PC-3 (cell line): Measurements from ENCODE around the gene PTH1R. TPM values are rescaled to one million over a fixed set of nuclear protein-coding genes. Genes with fewer than 3 reads are reported as not detected.

Source experiments
- ATAC-seq: fragments of 200-7000 bp; cut with Tn5 transposase; 2 replicates; pipeline ENCODE4 v1.9.1; 2020; ENCODE audit warnings: mild to moderate bottlenecking, moderate library complexity
- BruUV-seq: library from RNA; stranded (reverse); fragments of 400-500 nt; replicated peaks from 2 replicates; lab custom pipeline; 2021; lab: Mats Ljungman, UMichigan
- CTCF ChIA-PET: fragments of 300-600 bp; sonication (Branson Sonifier 250); formaldehyde crosslinking; loops from one replicate; lab custom pipeline; 2022; ENCODE audit warnings: antibody characterized with exemption; lab: Charles Lee
- POLR2A ChIA-PET: fragments of 300-600 bp; sonication (Branson Sonifier 250); formaldehyde crosslinking; loops from one replicate; lab custom pipeline; 2022; ENCODE audit warnings: antibody characterized with exemption; ENCODE audit not compliant: unreplicated experiment; lab: Charles Lee
- DNase-seq: peaks from one replicate; pipeline ENCODE4 v3.0.0-alpha.2; 2015
- H2AFZ ChIP-seq: fragments of 300-600 bp; sonication (generic); 2 replicates; pipeline ENCODE4 v1.6.0; 2016; ENCODE audit warnings: antibody characterized with exemption, low read length
- H3F3A ChIP-seq: fragments of 300-600 bp; sonication (generic); one replicate; pipeline ENCODE4 v1.6.0; 2017; ENCODE audit warnings: antibody characterized with exemption, low read length, control low read depth, mild to moderate bottlenecking; ENCODE audit not compliant: unreplicated experiment
- H3K27ac ChIP-seq: fragments of 300-600 bp; sonication (generic); 2 replicates; pipeline ENCODE4 v1.5.1; 2016; ENCODE audit warnings: mild to moderate bottlenecking, low read length
- H3K27me3 ChIP-seq: fragments of 300-600 bp; sonication (generic); 2 replicates; pipeline ENCODE4 v1.6.1; 2016; ENCODE audit warnings: low read length, mixed read lengths
- H3K36me3 ChIP-seq: fragments of 300-600 bp; sonication (generic); 2 replicates; pipeline ENCODE4 v1.6.1; 2016; ENCODE audit warnings: low read depth, mixed run types, low read length, mixed read lengths
- H3K4me1 ChIP-seq: fragments of 300-600 bp; sonication (generic); 2 replicates; pipeline ENCODE4 v1.5.1; 2016; ENCODE audit warnings: low read length; ENCODE audit not compliant: insufficient read depth
- H3K4me2 ChIP-seq: fragments of 300-600 bp; sonication (generic); 2 replicates; pipeline ENCODE4 v1.6.0; 2016; ENCODE audit warnings: low read length
- H3K4me3 ChIP-seq: fragments of 300-600 bp; sonication (generic); 2 replicates; pipeline ENCODE4 v1.5.1; 2016; ENCODE audit warnings: mild to moderate bottlenecking, low read length, mixed read lengths
- H3K79me2 ChIP-seq: fragments of 300-600 bp; sonication (generic); 2 replicates; pipeline ENCODE4 v1.6.1; 2017; ENCODE audit warnings: low read length, mixed read lengths
- H3K9ac ChIP-seq: fragments of 300-600 bp; sonication (generic); 2 replicates; pipeline ENCODE4 v1.6.0; 2016; ENCODE audit warnings: mild to moderate bottlenecking, low read length
- H3K9me2 ChIP-seq: fragments of 300-600 bp; sonication (generic); replicated peaks from 2 replicates; pipeline ENCODE4 v1.6.1; 2016; ENCODE audit warnings: mixed run types, low read length, mixed read lengths
- H3K9me3 ChIP-seq: fragments of 300-600 bp; sonication (generic); 2 replicates; pipeline ENCODE4 v1.6.1; 2016; ENCODE audit warnings: low read length, mixed read lengths
- H4K20me1 ChIP-seq: fragments of 300-600 bp; sonication (generic); 2 replicates; pipeline ENCODE4 v1.6.1; 2016; ENCODE audit warnings: low read length, mixed read lengths
- EZH2 ChIP-seq: fragments of 300-600 bp; sonication (generic); IDR thresholded peaks from one replicate; pipeline ENCODE4 v1.6.1; 2017; ENCODE audit warnings: antibody characterized with exemption, mild to moderate bottlenecking, low read length; ENCODE audit not compliant: unreplicated experiment
- EZH2phosphoT487 ChIP-seq: fragments of 300-600 bp; sonication (generic); IDR thresholded peaks from 2 replicates; pipeline ENCODE4 v1.6.1; 2018; ENCODE audit warnings: mild to moderate bottlenecking, antibody characterized with exemption, low read length, borderline replicate concordance
- intact Hi-C: fragments of 100-400 bp; cut with micrococcal nuclease; formaldehyde crosslinking; loops from 2 replicates; pipeline ENCODE4 v1.9.0; 2023
- total RNA-seq: library from RNA; depleted of rRNA; stranded (reverse); fragments of >200 nt; gene quantifications from 2 replicates; pipeline ENCODE4 v1.2.3, GENCODE V29; 2014
- TF ChIP-seq, protein P1 (sequence below): fragments of 300-600 bp; sonication (generic); conservative IDR thresholded peaks from 2 replicates; pipeline ENCODE4 v1.5.1; 2017; ENCODE audit warnings: antibody characterized with exemption, low read depth, mild to moderate bottlenecking, low read length

The PTH1R gene
- total RNA-seq, 1 experiment from 2014 or later = not detected

DNA sequence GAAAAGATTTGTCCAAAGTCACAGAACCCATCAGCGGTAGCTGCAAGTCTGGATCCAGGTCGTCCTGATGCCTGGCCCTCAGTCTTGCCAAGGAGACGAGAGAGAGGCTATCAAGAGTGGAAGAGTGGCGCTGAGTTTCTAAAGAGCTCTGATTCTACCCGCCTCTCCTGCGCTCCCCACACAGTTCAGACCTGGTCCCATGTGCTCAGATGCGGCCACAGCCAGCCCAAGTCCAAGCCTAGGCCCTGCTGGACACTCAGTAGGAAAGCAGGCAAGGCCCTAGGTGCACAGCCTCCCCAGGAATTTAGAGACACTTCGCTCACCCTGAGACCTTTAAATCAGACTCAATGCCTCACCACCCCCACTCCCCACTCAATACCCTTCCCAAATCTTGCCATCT is 66.7 kb downstream of the PTH1R start:
- Histone ChIP-seq H3F3A (no peaks in the 10 kb centered on the region), H3K27me3 (no peaks in the 10 kb centered on the region), H3K4me3 (no peak overlapping the region), H3K4me1 (peaks cover 52% of the 10 kb centered on the region), H3K9me3 (no peaks in the 10 kb centered on the region), H3K79me2 (peaks cover 99% of the 10 kb centered on the region), H3K9ac (no peak overlapping the region), H2AFZ (no peak overlapping the region), H3K36me3 (peaks cover 45% of the 10 kb centered on the region), H3K9me2 (no peaks in the 10 kb centered on the region), H4K20me1 (peaks cover 75% of the 10 kb centered on the region), H3K4me2 (peak overlapping the region; percentile 35; the same call in 1 of the 2 replicates), H3K27ac (peak overlapping the region; percentile 42)
- DNase-seq (no peak), ATAC-seq (peak; percentile 35)
- TF ChIP-seq, protein P1, sequence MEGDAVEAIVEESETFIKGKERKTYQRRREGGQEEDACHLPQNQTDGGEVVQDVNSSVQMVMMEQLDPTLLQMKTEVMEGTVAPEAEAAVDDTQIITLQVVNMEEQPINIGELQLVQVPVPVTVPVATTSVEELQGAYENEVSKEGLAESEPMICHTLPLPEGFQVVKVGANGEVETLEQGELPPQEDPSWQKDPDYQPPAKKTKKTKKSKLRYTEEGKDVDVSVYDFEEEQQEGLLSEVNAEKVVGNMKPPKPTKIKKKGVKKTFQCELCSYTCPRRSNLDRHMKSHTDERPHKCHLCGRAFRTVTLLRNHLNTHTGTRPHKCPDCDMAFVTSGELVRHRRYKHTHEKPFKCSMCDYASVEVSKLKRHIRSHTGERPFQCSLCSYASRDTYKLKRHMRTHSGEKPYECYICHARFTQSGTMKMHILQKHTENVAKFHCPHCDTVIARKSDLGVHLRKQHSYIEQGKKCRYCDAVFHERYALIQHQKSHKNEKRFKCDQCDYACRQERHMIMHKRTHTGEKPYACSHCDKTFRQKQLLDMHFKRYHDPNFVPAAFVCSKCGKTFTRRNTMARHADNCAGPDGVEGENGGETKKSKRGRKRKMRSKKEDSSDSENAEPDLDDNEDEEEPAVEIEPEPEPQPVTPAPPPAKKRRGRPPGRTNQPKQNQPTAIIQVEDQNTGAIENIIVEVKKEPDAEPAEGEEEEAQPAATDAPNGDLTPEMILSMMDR = no peak
- TF ChIP-seq EZH2 (no peak), EZH2phosphoT487 (no peak)
- intact Hi-C loops = no loop called here
- ChIA-PET CTCF (interaction anchor here (0.9 kb wide), 1 partner anchor 8 kb away, joined by 4 read pairs; no protein-coding TSS in a partner anchor), POLR2A (no interaction called here)
- BruUV-seq = no TSS peak

DNA sequence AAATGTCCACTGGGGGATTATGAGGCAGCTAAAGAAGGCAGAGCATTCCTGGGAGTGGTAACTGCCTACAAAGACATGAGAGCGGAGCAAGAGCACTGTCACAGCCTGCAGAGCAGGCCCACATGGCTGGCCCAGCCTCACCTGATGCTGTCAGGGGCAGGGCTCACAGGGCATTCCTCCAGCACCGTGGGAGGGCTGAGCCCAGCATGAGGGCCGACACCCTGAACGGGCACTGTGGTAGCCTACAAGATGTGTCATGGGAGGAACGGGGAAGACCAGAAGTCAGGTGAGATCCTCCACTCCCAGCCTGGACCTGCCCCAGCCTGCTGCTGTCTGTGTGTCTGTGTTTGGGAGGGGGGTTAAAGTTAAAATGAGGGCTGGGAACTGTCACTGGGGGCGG is 68.9 kb downstream of the PTH1R start:
- BruUV-seq = no TSS peak
- Histone ChIP-seq H3K9me3 (no peaks in the 10 kb centered on the region), H3F3A (no peaks in the 10 kb centered on the region), H3K4me3 (no peak overlapping the region), H3K9me2 (no peaks in the 10 kb centered on the region), H3K27me3 (no peaks in the 10 kb centered on the region), H4K20me1 (peaks cover 90% of the 10 kb centered on the region), H3K4me1 (peaks cover 52% of the 10 kb centered on the region), H3K27ac (peak overlapping the region; percentile 4), H3K36me3 (peaks cover 32% of the 10 kb centered on the region), H3K4me2 (no peak overlapping the region), H2AFZ (no peak overlapping the region), H3K9ac (no peak overlapping the region), H3K79me2 (peaks cover 100% of the 10 kb centered on the region)
- peak; percentile 6 for DNase-seq
- ChIA-PET POLR2A (no interaction called here), CTCF (interaction anchor here (0.7 kb wide), 1 partner anchor 23 kb away, joined by 3 read pairs; no protein-coding TSS in a partner anchor)
- peak; percentile 6; the same call in 1 of the 2 replicates for ATAC-seq
- TF ChIP-seq EZH2 = no peak
- TF ChIP-seq EZH2phosphoT487 = no peak
- TF ChIP-seq, protein P1 = no peak
- intact Hi-C loops = no loop called here

DNA sequence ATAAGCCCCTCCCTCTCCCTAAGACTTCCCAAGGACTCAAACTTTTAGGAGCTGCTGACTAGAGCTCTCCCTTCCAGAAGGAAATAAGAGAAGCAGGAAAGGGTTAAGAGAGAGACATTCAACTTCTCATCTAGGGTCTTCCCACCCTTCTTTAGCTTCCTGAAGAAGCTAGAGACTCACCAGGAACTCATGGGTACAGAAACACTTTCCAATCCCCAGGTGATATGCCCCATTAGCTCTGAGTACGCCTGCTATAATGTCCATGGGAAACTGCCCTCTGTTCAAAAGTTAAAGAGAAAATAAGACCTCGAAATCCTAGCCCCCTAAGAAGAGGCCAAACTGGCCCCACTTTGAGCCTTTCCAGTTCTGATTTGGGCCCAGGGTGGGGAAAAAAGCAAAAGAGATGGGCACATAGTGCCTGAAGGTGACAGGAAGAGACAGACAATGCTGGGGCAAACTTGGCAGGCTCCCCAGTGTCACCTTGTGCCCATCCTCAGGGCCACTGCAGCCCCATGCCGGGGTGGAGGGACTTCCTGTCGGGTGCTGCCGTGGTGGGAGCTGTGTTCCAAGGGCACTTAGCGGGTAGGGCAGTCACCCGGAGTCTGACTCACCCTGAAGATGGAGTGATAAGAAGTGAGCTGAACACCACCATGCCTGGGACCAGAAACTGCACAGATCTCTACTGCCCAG is 69.5 kb downstream of the PTH1R start:
- peak overlapping the region; percentile 4 for H3K27ac ChIP-seq
- H2AFZ ChIP-seq = no peak overlapping the region
- peak overlapping the region; percentile 14; the same call in 1 of the 2 replicates for H3K4me2 ChIP-seq
- H3F3A ChIP-seq = no peaks in the 10 kb centered on the region
- H3K9me2 ChIP-seq = no peaks in the 10 kb centered on the region
- POLR2A ChIA-PET = interaction anchor here (0.6 kb wide), 1 partner anchor 35 kb away, joined by 4 read pairs; no protein-coding TSS in a partner anchor
- ATAC-seq = peak; percentile 60
- peaks cover 88% of the 10 kb centered on the region for H4K20me1 ChIP-seq
- H3K36me3 ChIP-seq = peaks cover 29% of the 10 kb centered on the region
- no peak overlapping the region for H3K9ac ChIP-seq
- H3K27me3 ChIP-seq = no peaks in the 10 kb centered on the region
- BruUV-seq = no TSS peak
- DNase-seq = peak; percentile 54
- CTCF ChIA-PET = interaction anchor here (0.7 kb wide), 1 partner anchor 24 kb away, joined by 3 read pairs; no protein-coding TSS in a partner anchor
- TF ChIP-seq EZH2phosphoT487 (no peak), EZH2 (no peak)
- TF ChIP-seq, protein P1 = no peak
- H3K9me3 ChIP-seq = no peaks in the 10 kb centered on the region
- peaks cover 98% of the 10 kb centered on the region for H3K79me2 ChIP-seq
- intact Hi-C loops = no loop called here
- peaks cover 52% of the 10 kb centered on the region for H3K4me1 ChIP-seq
- no peak overlapping the region for H3K4me3 ChIP-seq
